ENCODE measurements around the gene GABBR2.

DNA sequence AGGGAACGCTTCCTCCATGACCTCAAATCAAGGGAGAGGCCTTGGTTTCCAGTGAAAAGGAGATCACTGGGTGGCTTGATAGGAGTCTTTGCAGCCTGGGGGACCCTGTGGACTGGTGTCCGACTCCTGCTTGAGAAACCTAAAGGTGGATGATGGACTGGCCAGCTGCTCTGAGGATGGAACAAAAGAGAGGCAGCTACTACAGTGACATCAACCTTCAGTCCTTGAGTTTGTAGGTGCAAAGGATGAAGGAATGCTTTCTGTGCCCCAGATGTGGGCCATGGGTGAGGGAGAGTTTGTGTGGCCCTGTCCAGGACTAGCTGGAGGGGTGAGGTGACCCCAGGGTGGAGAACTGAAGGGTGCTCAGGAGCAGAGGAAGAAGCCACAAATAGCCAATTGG, 338.8 kb downstream of the GABBR2 start:
- no peak for TF ChIP-seq CTCF (IDR thresholded peaks at IDR 0.05)
- TF ChIP-seq POLR2A (IDR thresholded peaks at IDR 0.05) = no peak
